Bronchial epithelial cell (primary cell): ENCODE measurements around the gene FAT1. TPM values are rescaled to one million over a fixed set of nuclear protein-coding genes. Genes with fewer than 3 reads are reported as not detected.

Experiments used
- DNase-seq: peaks from one replicate; pipeline ENCODE4 v3.0.0-alpha.2; 2010; ENCODE audit warnings: low read depth
- FAIRE-seq: peaks from 2 replicates; lab custom pipeline; 2011; peaks lifted over from hg19 to GRCh38; lab: Jason Lieb, UNC
- H3K27me3 ChIP-seq: 2 replicates; pipeline ENCODE4 v1.5.1; 2011; ENCODE audit warnings: low read length; ENCODE audit not compliant: control insufficient read depth, insufficient read depth
- H3K36me3 ChIP-seq: 2 replicates; pipeline ENCODE4 v1.5.1; 2011; ENCODE audit warnings: low read length; ENCODE audit not compliant: control insufficient read depth, insufficient read depth
- H3K4me3 ChIP-seq: 2 replicates; pipeline ENCODE4 v1.5.1; 2011; ENCODE audit warnings: mild to moderate bottlenecking, low read depth, low read length, control low read depth
- total RNA-seq: library from RNA; depleted of rRNA; stranded (reverse); fragments of >200 nt; gene quantifications from 2 replicates; pipeline ENCODE4 v1.2.1, GENCODE V29; 2014
- TF ChIP-seq, protein P1 (sequence below): IDR thresholded peaks from 2 replicates; pipeline ENCODE4 v1.5.1; 2011; ENCODE audit warnings: mild to moderate bottlenecking, moderate library complexity, low read length, control low read depth, inconsistent platforms; ENCODE audit not compliant: insufficient read depth, severe bottlenecking

FAT1 gene
- total RNA-seq, 1 donor from 2014 or later, result 237 TPM

DNA sequence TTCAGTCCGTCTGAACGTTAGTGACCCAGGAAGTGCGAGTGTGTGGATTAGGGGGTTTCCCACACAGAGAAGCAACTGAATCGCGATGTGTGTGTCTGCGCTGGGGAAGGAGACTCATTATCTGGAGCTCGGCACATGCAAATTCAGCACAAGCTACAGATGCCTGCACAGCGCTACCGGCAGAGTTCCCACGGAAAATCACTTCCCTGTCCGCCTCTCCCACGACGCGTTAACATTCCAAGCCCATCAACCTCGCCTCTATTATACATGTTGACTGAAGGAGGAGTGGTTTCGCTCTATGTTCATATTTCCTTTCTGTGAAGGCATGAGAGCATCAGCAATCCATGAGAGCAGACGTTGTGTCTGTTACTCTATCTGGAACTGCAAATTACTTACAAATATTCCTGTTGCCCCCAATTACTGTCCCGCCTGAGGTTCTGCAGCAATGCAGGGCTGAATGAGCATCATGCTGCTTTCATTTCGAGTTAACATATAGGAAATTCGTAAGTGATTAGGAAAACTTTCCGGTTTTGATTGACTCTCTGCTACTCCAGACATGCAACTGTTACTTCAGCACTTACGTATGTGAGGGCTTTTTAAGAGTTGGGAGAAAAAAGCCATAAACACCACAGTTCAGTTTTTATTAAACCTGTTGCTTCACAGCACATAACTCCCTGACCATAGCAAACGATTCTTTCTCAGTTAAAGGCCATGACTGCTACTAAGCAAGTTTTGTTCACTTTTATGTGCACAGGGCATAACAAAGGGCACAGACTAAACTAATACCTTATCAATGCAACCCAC is 153.3 kb downstream of the FAT1 start:
- TF ChIP-seq, protein P1, sequence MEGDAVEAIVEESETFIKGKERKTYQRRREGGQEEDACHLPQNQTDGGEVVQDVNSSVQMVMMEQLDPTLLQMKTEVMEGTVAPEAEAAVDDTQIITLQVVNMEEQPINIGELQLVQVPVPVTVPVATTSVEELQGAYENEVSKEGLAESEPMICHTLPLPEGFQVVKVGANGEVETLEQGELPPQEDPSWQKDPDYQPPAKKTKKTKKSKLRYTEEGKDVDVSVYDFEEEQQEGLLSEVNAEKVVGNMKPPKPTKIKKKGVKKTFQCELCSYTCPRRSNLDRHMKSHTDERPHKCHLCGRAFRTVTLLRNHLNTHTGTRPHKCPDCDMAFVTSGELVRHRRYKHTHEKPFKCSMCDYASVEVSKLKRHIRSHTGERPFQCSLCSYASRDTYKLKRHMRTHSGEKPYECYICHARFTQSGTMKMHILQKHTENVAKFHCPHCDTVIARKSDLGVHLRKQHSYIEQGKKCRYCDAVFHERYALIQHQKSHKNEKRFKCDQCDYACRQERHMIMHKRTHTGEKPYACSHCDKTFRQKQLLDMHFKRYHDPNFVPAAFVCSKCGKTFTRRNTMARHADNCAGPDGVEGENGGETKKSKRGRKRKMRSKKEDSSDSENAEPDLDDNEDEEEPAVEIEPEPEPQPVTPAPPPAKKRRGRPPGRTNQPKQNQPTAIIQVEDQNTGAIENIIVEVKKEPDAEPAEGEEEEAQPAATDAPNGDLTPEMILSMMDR, result no peak
- DNase-seq, result peak; percentile 34
- no peaks in the 10 kb centered on the region for H3K27me3 ChIP-seq
- FAIRE-seq, result peak; percentile 23
- H3K4me3 ChIP-seq, result no peak overlapping the region
- no peaks in the 10 kb centered on the region for H3K36me3 ChIP-seq

DNA sequence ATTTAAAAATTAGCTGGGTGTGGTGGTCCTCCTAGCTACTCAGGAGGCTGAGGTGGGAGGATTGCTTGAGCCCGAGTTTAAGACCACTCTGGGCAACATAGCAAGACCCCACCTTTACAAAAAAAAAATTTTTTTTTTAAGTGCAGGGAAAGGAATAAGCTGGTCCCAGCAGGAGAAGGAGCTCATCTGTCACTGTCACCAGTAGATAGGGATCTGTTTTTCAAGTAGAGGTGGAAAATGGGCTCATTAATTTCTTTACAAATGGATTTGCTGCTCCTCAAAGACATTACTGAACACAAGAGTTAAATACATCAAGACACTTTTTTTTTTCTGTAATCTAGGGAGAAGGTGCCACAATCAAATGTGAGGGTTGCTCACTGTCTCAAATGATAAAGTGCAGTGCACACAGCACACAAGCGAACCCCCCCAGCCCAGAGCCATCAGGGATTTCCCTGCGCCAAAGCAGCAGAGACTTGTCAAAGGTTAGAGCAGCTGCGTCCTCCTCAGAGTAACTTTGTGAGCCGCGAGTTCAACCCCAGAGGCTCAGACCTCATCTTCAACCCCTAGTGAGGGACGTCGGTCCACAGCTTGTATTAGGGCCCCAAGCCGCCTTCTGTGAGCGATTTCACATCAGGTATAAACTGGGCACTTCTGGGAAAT is 154.0 kb downstream of the FAT1 start:
- DNase-seq (no peak), FAIRE-seq (no peak)
- TF ChIP-seq, protein P1, result no peak
- Histone ChIP-seq H3K4me3 (no peak overlapping the region), H3K36me3 (no peaks in the 10 kb centered on the region), H3K27me3 (no peaks in the 10 kb centered on the region)

DNA sequence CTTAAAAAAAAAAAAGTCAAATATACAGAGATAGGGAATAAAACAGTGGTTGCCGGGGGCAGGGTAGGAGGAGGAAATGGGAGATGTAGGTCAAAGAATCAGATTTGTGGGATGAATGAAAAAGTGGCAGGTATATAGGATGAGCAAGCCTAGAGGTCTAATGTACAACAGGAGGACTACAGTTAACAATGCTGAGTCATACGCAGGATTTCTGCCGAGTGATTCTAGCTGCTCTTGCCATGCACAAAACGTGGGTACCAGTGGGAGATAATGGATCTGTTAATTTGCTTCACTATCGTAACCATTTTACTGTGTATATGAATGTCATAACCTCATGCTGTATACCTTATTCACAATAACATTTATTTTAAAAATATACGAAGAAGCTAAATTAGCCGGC is 157.6 kb downstream of the FAT1 start:
- Histone ChIP-seq H3K27me3 (no peaks in the 10 kb centered on the region), H3K4me3 (no peak overlapping the region), H3K36me3 (no peaks in the 10 kb centered on the region)
- DNase-seq (peak; percentile 20), FAIRE-seq (no peak)
- TF ChIP-seq, protein P1, result no peak

DNA sequence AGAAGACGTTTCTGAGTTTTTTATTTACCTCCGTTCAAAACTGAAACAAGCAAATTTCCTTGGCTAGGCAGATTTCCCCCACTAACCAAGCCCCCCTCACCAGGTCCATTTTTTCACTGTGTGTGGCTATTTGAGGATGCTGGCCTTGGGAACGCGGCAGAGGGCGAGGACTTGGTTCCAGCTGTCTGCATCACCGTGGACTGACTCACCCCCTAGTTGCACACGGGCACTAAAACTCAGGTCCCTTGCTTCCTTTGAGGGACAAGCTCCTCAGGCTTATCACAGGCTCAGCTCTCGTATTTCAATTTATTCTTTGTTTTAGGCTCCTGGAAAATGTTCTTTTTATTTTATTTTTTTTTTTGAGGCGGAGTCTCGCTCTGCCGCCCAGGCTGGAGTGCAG is 159.9 kb downstream of the FAT1 start:
- Histone ChIP-seq H3K4me3 (no peak overlapping the region), H3K27me3 (no peaks in the 10 kb centered on the region), H3K36me3 (no peaks in the 10 kb centered on the region)
- FAIRE-seq, result no peak
- TF ChIP-seq, protein P1, result no peak
- DNase-seq, result no peak

DNA sequence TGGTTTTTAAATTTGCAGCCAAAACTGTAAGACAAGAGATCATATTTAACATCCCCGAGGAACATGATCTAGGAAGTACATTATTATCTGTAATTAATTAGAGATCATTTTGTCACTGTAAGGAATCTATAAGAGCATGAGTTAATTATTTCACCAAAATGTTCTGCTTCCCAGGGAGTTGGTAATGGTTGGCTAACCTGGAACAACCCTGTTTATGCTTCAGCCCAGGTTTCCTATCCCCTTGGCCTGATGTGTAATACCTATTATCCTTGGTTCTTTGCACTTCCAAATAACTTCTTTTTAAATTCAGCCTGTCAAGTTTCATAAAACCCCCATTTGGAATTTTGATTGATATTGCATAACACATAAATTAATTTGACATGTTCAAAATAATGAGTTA is 161.9 kb downstream of the FAT1 start:
- no peaks in the 10 kb centered on the region for H3K27me3 ChIP-seq
- no peak for DNase-seq
- no peaks in the 10 kb centered on the region for H3K36me3 ChIP-seq
- no peak for FAIRE-seq
- TF ChIP-seq, protein P1, result no peak
- no peak overlapping the region for H3K4me3 ChIP-seq

DNA sequence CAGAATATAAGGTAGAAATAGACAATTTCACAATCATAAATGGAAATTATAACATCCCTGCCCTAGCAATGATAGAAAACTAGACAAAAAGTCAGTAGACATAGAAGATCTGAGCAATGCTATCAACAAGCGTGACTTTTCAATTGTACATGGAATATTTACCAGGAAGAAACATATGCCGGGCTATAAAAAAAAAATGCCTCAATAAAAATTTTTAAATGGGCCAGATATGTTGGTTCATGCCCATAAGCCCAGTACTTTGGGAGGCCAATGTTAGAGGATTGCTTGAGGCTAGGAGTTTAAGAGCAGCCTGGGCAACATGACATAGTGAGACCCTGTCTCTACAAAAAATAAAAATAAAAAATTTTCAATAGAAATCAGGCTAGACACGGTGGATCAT is 163.0 kb downstream of the FAT1 start:
- TF ChIP-seq, protein P1, result no peak
- Histone ChIP-seq H3K27me3 (no peaks in the 10 kb centered on the region), H3K36me3 (no peaks in the 10 kb centered on the region), H3K4me3 (no peak overlapping the region)
- no peak for FAIRE-seq
- no peak for DNase-seq
